Activated T-cell treated with anti-CD3 and anti-CD28 coated beads, Interleukin-2, amount 50 U/mL, for 72 hours (primary cell): ENCODE measurements around the gene TMCO1. TPM values are rescaled to one million over a fixed set of nuclear protein-coding genes. Genes with fewer than 3 reads are reported as not detected.
"Not testable (repeated sequence)": the region's sequence is repeated elsewhere in the genome, so short reads cannot be mapped to it uniquely, and the experiment has no call there.

Experiments used
- ATAC-seq, 2 donors: fragments of 150-1000 bp; cut with Tn5 transposase; replicated peaks in 1 of 2; 2 replicates each; pipeline ENCODE4 v1.10.0; 2021; ENCODE audit warnings: moderate library complexity in 2 of 2, mild to moderate bottlenecking in 1 of 2
- DNase-seq, 2 donors: peaks; one replicate each; pipeline ENCODE4 v3.0.0; 2021 to 2022; ENCODE audit warnings: mixed read lengths in 1 of 2
- H3K27ac Mint-ChIP-seq: one replicate; pipeline ENCODE4 v1.8.0; 2022; ENCODE audit warnings: mild to moderate bottlenecking, moderate library complexity, mixed read lengths
- H3K27me3 Mint-ChIP-seq: one replicate; pipeline ENCODE4 v1.8.0; 2022; ENCODE audit warnings: low read depth, mixed read lengths
- H3K36me3 Mint-ChIP-seq, 2 donors: one replicate each; pipeline ENCODE4 v1.8.0; 2022; ENCODE audit warnings: mixed read lengths in 2 of 2, mild to moderate bottlenecking in 1 of 2; ENCODE audit not compliant: insufficient read depth in 2 of 2
- H3K4me1 Mint-ChIP-seq: one replicate; pipeline ENCODE4 v1.8.0; 2022; ENCODE audit warnings: low read depth, mixed read lengths
- H3K4me3 Mint-ChIP-seq, 2 donors: one replicate each; pipeline ENCODE4 v1.8.0; 2022; ENCODE audit warnings: mild to moderate bottlenecking in 2 of 2, mixed read lengths in 2 of 2, moderate library complexity in 2 of 2
- H3K9me3 Mint-ChIP-seq, 2 donors: one replicate each; pipeline ENCODE4 v1.8.0; 2022; ENCODE audit warnings: mixed read lengths in 2 of 2
- total RNA-seq, 2 donors: library from RNA; stranded (reverse); gene quantifications; one replicate each; pipeline ENCODE4 v1.2.3, GENCODE V29; 2022

TMCO1 gene
- total RNA-seq, 2 donors from 2014 or later, result 57.3 to 68.4 TPM

DNA sequence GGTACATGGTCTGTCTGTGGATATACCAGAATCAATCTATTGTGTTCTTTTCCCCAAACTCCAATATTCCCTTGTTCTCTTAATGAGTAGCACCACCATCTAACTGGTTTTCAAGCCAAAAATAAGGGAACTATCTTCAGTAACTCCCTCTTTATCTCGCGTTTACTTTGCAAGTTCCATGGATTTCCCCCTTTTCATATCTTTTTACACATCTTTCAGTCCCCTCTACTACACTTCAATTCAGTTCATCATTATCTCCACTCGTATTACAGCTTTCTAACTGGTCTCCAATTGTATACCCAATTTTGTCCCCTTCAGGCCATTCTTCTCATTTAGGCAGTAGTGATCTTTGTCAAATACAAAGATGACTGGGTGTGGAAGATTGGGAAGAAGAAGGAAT, 4.1 kb upstream of the TMCO1 start:
- no peak overlapping the region for H3K4me3 Mint-ChIP-seq
- DNase-seq (no peak), ATAC-seq (no peak)
- no peak overlapping the region for H3K27ac Mint-ChIP-seq
- H3K9me3 Mint-ChIP-seq, result no peaks in the 10 kb centered on the region
- peaks cover 7 to 13% of the 10 kb centered on the region in 2 donors for H3K36me3 Mint-ChIP-seq
- no peaks in the 10 kb centered on the region for H3K27me3 Mint-ChIP-seq
- H3K4me1 Mint-ChIP-seq, result peaks cover 26% of the 10 kb centered on the region

DNA sequence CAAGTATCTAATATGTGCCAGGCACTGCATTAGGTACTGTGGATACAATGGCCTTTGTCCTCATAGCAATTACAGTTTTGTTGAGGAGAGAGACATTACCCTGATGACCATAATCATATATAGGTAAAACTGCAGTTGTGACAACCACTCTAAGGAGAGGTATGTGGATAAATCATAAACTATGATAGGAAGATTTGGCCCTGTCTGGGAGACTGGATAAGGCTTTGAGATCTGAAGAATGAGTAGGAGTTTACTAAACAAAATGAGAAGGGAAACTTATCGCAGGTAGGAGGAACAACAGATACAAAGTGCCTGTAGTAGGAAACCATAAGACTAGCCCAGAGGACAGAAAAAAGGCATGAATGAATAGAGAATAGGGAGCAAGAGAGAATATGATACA, 4.4 kb downstream of the TMCO1 start:
- peaks cover 70% of the 10 kb centered on the region for H3K4me1 Mint-ChIP-seq
- peak overlapping the region; percentile 51 for H3K27ac Mint-ChIP-seq
- H3K9me3 Mint-ChIP-seq, result no peaks in the 10 kb centered on the region
- DNase-seq (no peak), ATAC-seq (no peak)
- H3K4me3 Mint-ChIP-seq, result peak overlapping the region in 1 of 2 donors; percentile 32
- peaks cover 19 to 42% of the 10 kb centered on the region in 2 donors for H3K36me3 Mint-ChIP-seq
- H3K27me3 Mint-ChIP-seq, result no peaks in the 10 kb centered on the region

- peaks cover 71% of the 10 kb centered on the region for H3K4me1 Mint-ChIP-seq
- H3K9me3 Mint-ChIP-seq, result no peaks in the 10 kb centered on the region
- DNase-seq (peak; percentile 42 to 46), ATAC-seq (peak; percentile 88 to 94)
- H3K36me3 Mint-ChIP-seq, result peaks cover 15 to 39% of the 10 kb centered on the region in 2 donors
- H3K27me3 Mint-ChIP-seq, result no peaks in the 10 kb centered on the region
- peak overlapping the region; percentile 35 to 58 for H3K4me3 Mint-ChIP-seq
- peak overlapping the region; percentile 42 for H3K27ac Mint-ChIP-seq
Measured at GRCh38 chr1:165763442-165763841, 5.2 kb downstream of the TMCO1 start.

GRCh38 chr1:165762725-165763124, 5.9 kb downstream of the TMCO1 start:
- Mint-ChIP-seq H3K4me1 (peaks cover 64% of the 10 kb centered on the region), H3K9me3 (no peaks in the 10 kb centered on the region), H3K36me3 (peaks cover 15 to 38% of the 10 kb centered on the region in 2 donors), H3K4me3 (no peak overlapping the region), H3K27me3 (no peaks in the 10 kb centered on the region), H3K27ac (no peak overlapping the region)
- DNase-seq (no peak), ATAC-seq (no peak)

GRCh38 chr1:165759095-165759494, 9.6 kb downstream of the TMCO1 start:
- no peak for DNase-seq
- Mint-ChIP-seq H3K27me3 (no peaks in the 10 kb centered on the region), H3K9me3 (no peaks in the 10 kb centered on the region), H3K27ac (peak overlapping the region; percentile 12), H3K4me1 (peaks cover 30% of the 10 kb centered on the region), H3K4me3 (no peak overlapping the region), H3K36me3 (peaks cover 5 to 15% of the 10 kb centered on the region in 2 donors)
- ATAC-seq, result no peak

- peaks cover 16% of the 10 kb centered on the region for H3K4me1 Mint-ChIP-seq
- ATAC-seq, result no peak
- peak overlapping the region; percentile 74 for H3K27ac Mint-ChIP-seq
Measured at GRCh38 chr1:165755393-165756010, 13.2 kb downstream of the TMCO1 start.

DNA sequence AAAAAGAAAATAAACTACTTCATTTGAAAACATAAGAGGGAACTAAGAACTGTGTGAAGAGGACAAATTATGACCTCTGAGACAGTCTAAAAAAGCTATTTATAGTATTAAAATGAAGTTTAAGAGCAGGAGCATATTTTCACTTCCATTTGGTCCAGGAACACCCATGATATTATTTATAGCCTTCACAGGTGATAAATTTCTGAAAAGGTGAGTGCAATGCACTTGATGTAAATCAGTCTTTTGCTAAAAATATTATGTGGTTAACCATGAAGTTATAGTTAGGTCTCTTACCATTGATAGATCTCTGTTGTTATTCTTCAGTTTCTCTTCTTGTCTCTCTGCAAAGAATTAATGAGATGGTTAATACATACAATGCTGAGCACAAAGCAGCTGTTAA, 14.7 kb downstream of the TMCO1 start:
- ATAC-seq (no peak), DNase-seq (no peak)
- Mint-ChIP-seq H3K27ac (no peak overlapping the region), H3K36me3 (peaks cover 0 to 17% of the 10 kb centered on the region in 2 donors), H3K9me3 (no peaks in the 10 kb centered on the region), H3K27me3 (no peaks in the 10 kb centered on the region), H3K4me1 (peaks cover 5% of the 10 kb centered on the region), H3K4me3 (no peak overlapping the region)

More at GRCh38 chr1:165755393-165756010, 13.2 kb downstream of the TMCO1 start:
- DNase-seq, result no peak
- Mint-ChIP-seq H3K36me3 (peaks cover 0 to 20% of the 10 kb centered on the region in 2 donors), H3K4me3 (no peak overlapping the region), H3K27me3 (no peaks in the 10 kb centered on the region), H3K9me3 (no peaks in the 10 kb centered on the region)

DNA sequence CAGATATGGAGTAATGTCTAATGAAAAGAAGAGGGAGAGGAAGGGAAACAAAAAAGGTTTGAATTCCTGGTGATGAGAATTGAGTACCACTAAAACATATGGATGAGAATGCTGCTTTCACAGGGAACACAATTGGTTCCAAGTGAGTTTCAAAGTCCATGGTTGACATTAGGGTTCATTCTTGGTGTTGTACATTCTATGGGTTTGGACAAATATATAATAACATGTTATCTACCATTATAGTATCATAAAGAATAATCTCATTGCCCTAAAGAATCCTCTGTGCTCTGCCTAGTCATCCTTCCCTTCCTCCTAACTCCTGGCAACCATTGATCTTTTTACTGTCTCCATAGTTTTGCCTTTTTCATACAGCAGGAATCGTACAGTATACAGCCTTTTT, 20.1 kb downstream of the TMCO1 start:
- DNase-seq (no peak), ATAC-seq (no peak)
- Mint-ChIP-seq H3K9me3 (no peaks in the 10 kb centered on the region), H3K4me1 (no peaks in the 10 kb centered on the region), H3K27ac (no peak overlapping the region), H3K4me3 (no peak overlapping the region), H3K27me3 (no peaks in the 10 kb centered on the region), H3K36me3 (peaks cover 4 to 16% of the 10 kb centered on the region in 2 donors)

DNA sequence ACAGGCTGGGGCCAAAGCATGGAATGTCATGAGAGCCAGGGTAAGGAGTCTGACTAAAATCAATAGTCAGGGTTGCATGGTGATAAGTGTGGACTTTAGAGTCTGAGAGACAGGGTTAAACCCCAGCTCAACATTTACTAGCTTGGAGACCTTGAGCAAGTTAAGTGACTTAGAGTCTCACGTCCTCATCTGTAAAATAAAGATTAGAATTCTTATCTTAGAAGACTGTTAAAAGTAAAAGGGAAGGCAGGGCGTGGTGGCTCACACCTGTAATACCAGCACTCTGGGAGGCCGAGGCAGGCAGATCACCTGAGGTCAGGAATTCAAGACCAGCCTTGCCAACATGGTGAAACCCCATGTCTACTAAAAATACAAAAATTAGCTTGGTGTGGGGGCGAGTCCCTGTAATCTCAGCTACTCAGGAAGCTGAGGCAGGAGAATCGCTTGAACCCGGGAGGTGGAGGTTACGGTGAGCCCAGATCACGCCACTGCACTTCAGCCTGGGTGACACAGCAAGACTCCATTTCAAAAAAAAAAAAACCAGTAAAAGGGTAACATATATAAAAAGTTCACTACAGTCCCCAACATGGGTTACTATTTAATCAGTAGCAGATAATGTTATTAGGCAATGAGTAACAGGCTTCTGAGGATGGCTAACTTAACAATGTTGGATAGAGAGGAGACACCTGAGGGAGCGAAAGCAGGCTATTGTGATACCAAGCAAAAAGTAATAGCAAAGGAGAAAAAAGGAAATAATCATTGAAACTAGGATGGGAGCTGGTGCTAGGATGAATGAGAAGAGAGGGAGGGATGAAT, 20.8 kb downstream of the TMCO1 start:
- H3K27ac Mint-ChIP-seq, result peak overlapping the region; percentile 16

DNA sequence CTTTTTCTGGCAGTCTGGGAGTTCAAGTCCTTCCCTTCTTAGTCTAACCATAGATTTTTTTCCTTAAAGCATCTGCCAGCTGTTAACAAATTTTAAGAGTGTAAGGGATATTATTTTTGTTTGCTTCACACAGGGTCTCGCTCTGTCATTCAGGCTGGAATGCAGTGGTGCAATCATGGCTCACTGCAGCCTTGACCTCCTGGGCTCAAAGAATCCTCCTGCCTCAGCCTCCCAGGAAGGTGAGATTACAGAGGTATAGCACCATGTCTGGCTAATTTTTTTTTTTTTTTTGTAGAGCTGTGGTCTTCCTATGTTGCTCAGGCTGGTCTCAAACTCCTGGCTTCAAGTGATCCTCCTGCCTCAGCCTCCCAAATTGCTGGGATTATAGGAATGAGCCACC, 23.8 kb downstream of the TMCO1 start:
- not testable (repeated sequence) for H3K4me3 Mint-ChIP-seq, H3K27ac Mint-ChIP-seq, DNase-seq, H3K9me3 Mint-ChIP-seq, H3K4me1 Mint-ChIP-seq, ATAC-seq, H3K27me3 Mint-ChIP-seq
- H3K36me3 Mint-ChIP-seq, result peaks cover 9 to 35% of the 10 kb centered on the region in 2 donors

More for the DNA sequence above, 20.8 kb downstream of the TMCO1 start:
- no peaks in the 10 kb centered on the region for H3K9me3 Mint-ChIP-seq
- H3K36me3 Mint-ChIP-seq, result peaks cover 4 to 14% of the 10 kb centered on the region in 2 donors
- no peak for DNase-seq
- no peak overlapping the region for H3K4me3 Mint-ChIP-seq
- no peaks in the 10 kb centered on the region for H3K4me1 Mint-ChIP-seq
- ATAC-seq, result no peak
- H3K27me3 Mint-ChIP-seq, result no peaks in the 10 kb centered on the region

- ATAC-seq (no peak), DNase-seq (no peak)
- no peaks in the 10 kb centered on the region for H3K4me1 Mint-ChIP-seq
- no peaks in the 10 kb centered on the region for H3K27me3 Mint-ChIP-seq
- H3K9me3 Mint-ChIP-seq, result no peaks in the 10 kb centered on the region
- no peak overlapping the region for H3K4me3 Mint-ChIP-seq
- H3K36me3 Mint-ChIP-seq, result peaks cover 5 to 37% of the 10 kb centered on the region in 2 donors
- H3K27ac Mint-ChIP-seq, result no peak overlapping the region
Measured at GRCh38 chr1:165742194-165742593, 26.5 kb downstream of the TMCO1 start.

DNA sequence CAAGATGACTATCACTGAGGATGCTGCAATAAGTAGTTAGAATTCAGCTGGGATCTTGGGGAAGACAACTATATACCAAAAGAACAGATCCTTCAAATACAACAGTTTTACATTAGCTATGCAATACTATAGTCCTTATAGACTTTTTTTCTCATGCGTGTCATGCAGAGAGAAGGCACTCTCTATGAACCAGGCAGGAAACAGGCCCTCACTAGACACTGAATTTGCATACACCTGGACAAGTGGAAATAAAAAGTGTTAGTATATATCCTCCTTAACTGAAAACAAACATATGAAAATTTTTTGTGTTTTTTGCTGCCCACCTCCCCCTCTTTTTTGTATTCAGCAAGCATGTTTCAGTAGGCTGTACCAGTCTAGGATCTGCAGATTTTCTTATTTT, 29.9 kb downstream of the TMCO1 start:
- H3K4me1 Mint-ChIP-seq, result no peaks in the 10 kb centered on the region
- H3K36me3 Mint-ChIP-seq, result peaks cover 5 to 33% of the 10 kb centered on the region in 2 donors
- no peaks in the 10 kb centered on the region for H3K9me3 Mint-ChIP-seq
- ATAC-seq, result no peak
- H3K27ac Mint-ChIP-seq, result no peak overlapping the region
- no peaks in the 10 kb centered on the region for H3K27me3 Mint-ChIP-seq
- no peak for DNase-seq
- no peak overlapping the region for H3K4me3 Mint-ChIP-seq

GRCh38 chr1:165737196-165737595, 31.5 kb downstream of the TMCO1 start:
- H3K27me3 Mint-ChIP-seq, result no peaks in the 10 kb centered on the region
- peaks cover 2 to 21% of the 10 kb centered on the region in 2 donors for H3K36me3 Mint-ChIP-seq
- H3K27ac Mint-ChIP-seq, result no peak overlapping the region
- no peak for DNase-seq
- ATAC-seq, result no peak
- H3K9me3 Mint-ChIP-seq, result no peaks in the 10 kb centered on the region
- H3K4me3 Mint-ChIP-seq, result no peak overlapping the region
- no peaks in the 10 kb centered on the region for H3K4me1 Mint-ChIP-seq
